Measurements from ENCODE around the gene BAG1.

GRCh38 chr9:33230756-33231622 lies 33.5 kb downstream of the BAG1 start:
- TF ChIP-seq CTCF (conservative IDR thresholded peaks at IDR 0.05; ENCODE audit: low read depth, low read length): no peak
- TF ChIP-seq EZH2 (IDR thresholded peaks at IDR 0.05; ENCODE audit: low read length, unreplicated experiment): no peak
